HCT116 (cell line): ENCODE results near the gene ZCCHC3.

Experiments used
- CEBPB ChIP-seq: IDR thresholded peaks from 2 replicates; pipeline ENCODE4 v1.6.1; 2012; ENCODE audit warnings: low read depth
- EZH2 ChIP-seq: fragments of 200-600 bp; sonication (generic); IDR thresholded peaks from 2 replicates; pipeline ENCODE4 v1.6.1; 2017; ENCODE audit warnings: antibody characterized with exemption, mixed run types
- POLR2AphosphoS5 ChIP-seq: IDR thresholded peaks from 2 replicates; pipeline ENCODE4 v1.6.1; 2011; ENCODE audit warnings: mild to moderate bottlenecking, low read depth, low read length, moderate library complexity
- SP1 ChIP-seq: IDR thresholded peaks from 2 replicates; pipeline ENCODE4 v1.6.1; 2012; ENCODE audit warnings: low read depth
- TF ChIP-seq, protein P1 (sequence below), 3 experiments: fragments of 200-600 bp in 1 of 3; sonication (generic) in 1 of 3; IDR thresholded peaks in 2 of 3; conservative IDR thresholded peaks in 1 of 3; 2 replicates each; pipeline ENCODE4 v1.5.1; 2012 to 2017; ENCODE audit warnings: low read depth in 2 of 3, low read length in 2 of 3, antibody characterized with exemption in 1 of 3, borderline replicate concordance in 1 of 3, control low read depth in 1 of 3, mild to moderate bottlenecking in 1 of 3, mixed read lengths in 1 of 3, mixed run types in 1 of 3, moderate library complexity in 1 of 3; ENCODE audit not compliant: insufficient read depth in 1 of 3
- TF ChIP-seq, protein P2 (sequence below): IDR thresholded peaks from 2 replicates; pipeline ENCODE4 v1.6.1; 2012

DNA sequence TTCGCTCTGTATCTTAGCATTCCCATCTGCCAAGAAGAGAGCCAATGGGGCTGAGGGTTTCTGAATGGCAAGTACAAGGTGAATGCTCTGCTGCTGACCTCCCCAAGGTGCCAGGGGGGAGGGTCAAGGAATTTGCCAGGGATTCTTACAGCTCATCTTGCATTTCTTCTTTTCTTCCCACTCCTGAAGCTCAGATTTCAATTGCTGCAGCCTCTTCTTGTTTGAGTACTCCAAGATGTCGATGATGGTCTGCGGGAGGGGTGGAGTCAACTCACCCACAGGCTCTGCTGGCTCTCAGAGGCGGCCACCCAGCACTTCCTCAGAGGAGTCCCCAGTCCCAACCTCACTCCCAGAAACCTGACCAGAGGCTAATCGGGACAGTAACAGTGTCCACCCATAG lies 19.2 kb upstream of the ZCCHC3 start:
- TF ChIP-seq, protein P1, sequence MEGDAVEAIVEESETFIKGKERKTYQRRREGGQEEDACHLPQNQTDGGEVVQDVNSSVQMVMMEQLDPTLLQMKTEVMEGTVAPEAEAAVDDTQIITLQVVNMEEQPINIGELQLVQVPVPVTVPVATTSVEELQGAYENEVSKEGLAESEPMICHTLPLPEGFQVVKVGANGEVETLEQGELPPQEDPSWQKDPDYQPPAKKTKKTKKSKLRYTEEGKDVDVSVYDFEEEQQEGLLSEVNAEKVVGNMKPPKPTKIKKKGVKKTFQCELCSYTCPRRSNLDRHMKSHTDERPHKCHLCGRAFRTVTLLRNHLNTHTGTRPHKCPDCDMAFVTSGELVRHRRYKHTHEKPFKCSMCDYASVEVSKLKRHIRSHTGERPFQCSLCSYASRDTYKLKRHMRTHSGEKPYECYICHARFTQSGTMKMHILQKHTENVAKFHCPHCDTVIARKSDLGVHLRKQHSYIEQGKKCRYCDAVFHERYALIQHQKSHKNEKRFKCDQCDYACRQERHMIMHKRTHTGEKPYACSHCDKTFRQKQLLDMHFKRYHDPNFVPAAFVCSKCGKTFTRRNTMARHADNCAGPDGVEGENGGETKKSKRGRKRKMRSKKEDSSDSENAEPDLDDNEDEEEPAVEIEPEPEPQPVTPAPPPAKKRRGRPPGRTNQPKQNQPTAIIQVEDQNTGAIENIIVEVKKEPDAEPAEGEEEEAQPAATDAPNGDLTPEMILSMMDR (IDR thresholded peaks at IDR 0.05 in 2 of 3, conservative IDR thresholded peaks at IDR 0.05 in 1 of 3; ENCODE audit: borderline replicate concordance in 1 of 3, insufficient read depth in 1 of 3, low read depth in 2 of 3, low read length in 2 of 3): no peak
- TF ChIP-seq POLR2AphosphoS5: no peak
- TF ChIP-seq EZH2: no peak
- TF ChIP-seq SP1: no peak
- TF ChIP-seq CEBPB: no peak
- TF ChIP-seq, protein P2, sequence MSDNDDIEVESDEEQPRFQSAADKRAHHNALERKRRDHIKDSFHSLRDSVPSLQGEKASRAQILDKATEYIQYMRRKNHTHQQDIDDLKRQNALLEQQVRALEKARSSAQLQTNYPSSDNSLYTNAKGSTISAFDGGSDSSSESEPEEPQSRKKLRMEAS: no peak
